KOPT-K1 (cell line): ENCODE measurements around the gene KNSTRN.

Source experiments
- H3K27ac ChIP-seq: fragments of 200-600 bp; sonication (generic); 2 replicates; pipeline ENCODE4 v1.5.1; 2016; ENCODE audit warnings: antibody characterized with exemption, mild to moderate bottlenecking, low read depth, low read length; ENCODE audit not compliant: poor library complexity, severe bottlenecking
- H3K36me3 ChIP-seq: fragments of 200-600 bp; sonication (generic); 2 replicates; pipeline ENCODE4 v1.5.1; 2017; ENCODE audit warnings: antibody characterized with exemption, mild to moderate bottlenecking, low read length, moderate library complexity; ENCODE audit not compliant: insufficient read depth
- H3K9me3 ChIP-seq: fragments of 200-600 bp; sonication (generic); 2 replicates; pipeline ENCODE4 v1.5.1; 2017; ENCODE audit warnings: antibody characterized with exemption, low read length, mild to moderate bottlenecking; ENCODE audit not compliant: insufficient read depth, poor library complexity, severe bottlenecking

KNSTRN gene

DNA sequence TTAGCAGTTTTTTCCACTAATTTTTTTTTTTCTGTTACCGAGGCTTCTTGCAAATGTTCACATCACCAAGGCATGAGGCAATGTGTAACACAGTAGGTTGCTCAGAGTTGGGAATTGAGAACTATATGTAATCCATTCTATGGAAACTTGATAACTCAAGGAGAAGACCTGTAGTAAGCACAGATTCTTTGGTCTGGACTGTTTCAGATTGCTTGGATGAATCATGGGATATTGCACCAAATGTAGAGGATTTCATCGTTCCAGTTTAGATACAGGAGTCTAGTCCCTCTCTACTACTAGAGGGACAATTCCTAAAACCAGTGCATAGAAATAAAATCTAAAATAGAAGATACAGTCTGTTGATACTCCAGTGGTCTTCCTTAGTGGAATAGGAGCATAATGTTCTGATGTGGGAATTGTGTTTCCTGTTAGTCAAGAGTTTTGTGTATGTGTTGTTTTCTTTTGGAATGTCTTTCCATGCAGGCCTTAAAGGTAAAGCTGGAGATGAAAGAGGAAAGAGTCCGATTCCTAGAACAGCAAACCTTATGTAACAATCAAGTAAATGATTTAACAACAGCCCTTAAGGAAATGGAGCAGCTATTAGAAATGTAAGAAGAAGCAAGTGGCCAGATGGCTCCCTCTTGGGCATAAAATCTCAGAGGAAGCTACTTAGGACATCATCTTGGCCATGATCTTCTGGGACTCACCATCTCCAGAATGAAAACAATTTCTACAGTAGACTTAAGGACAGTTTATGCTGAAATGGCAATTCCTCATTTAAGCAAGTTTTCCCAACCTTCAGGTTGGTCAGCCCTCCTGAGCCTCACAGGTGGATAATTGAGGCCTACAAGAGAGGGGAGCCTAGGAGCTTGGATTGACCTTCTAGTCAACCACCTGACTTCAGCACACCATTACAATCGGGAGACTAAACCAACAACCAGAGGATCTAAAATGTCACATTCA lies 10.7 kb downstream of the KNSTRN start:
- H3K36me3 ChIP-seq: peaks cover 73% of the 10 kb centered on the region
- no peak overlapping the region for H3K27ac ChIP-seq
- H3K9me3 ChIP-seq: no peaks in the 10 kb centered on the region

DNA sequence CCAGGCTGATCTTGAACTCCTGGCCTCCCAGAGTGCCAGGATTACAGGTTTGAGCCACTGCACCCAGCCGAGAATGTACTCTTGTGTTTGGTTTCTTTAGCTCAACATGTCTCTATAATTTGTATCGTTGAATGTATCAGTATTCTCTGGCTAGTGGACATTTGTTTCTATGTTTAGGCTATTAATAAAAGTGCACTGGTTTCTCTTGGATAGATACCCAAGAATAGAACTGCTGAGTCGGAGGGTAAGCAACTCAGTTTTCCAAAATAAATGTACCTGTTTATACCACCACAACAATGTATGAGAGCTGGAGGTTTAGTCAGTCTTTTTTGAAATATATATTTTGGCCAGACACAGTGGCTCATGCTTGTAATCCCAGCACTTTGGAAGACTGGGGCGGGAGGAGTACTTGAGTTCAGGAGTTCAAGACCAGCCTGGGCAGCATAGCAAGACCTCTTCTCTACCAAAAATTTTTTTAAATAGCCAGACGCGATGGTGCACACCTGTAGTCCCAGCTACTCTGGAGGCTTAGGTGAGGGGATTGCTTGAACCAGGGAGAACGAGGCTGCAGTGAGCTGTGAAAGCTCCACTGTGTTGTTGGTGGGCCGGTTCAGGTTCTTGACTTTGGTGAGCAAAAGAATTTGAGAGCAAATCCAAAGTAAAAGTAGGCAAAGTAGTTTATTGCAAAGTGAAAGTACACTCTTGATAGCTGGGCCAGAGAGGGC lies 15.3 kb downstream of the KNSTRN start:
- H3K9me3 ChIP-seq: no peaks in the 10 kb centered on the region
- H3K36me3 ChIP-seq: peaks cover 28% of the 10 kb centered on the region

DNA sequence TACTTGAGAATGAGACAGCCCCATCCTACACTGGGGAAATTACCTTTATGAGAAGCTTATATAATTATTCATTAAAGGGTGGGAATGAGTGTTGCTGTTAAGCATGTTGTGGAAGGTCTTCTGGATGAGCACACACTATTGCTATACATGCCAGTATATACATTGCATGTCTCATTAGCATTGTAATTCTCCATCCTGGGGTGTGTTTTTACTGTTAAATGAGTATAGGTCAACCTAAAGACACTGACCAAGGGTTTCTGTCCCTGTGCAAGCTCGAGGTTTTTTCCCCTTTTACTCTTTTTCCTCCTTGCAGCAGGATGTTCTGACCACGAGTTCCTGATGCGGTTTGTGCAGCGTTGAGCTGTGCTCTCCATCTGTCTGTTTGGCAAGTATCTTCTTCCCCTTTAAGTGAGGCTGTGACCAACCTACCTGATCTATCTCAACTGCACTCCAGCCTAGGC lies 15.9 kb downstream of the KNSTRN start:
- H3K27ac ChIP-seq: peak overlapping the region; percentile 42
- no peaks in the 10 kb centered on the region for H3K9me3 ChIP-seq

More for the DNA sequence above, 15.3 kb downstream of the KNSTRN start:
- peak overlapping the region; percentile 42 for H3K27ac ChIP-seq

DNA sequence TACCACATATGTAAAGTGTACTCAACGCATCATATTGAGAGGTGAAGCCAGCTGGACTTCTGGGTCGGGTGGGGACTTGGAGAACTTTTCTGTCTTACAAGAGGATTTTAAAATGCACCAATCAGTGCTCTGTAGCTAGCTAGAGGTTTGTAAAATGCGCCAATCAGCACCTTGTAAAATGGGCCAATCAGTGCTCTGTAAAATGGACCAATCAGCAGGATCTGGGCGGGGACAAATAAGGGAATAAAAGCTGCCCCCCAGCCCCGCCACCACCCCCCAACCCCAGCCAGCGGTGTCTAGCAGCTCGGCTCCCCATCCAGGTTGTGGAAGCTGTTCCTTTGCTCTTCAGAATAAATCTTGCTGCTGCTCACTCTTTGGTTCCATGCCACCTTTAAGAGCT lies 16.8 kb downstream of the KNSTRN start:
- no peaks in the 10 kb centered on the region for H3K9me3 ChIP-seq
- no peak overlapping the region for H3K27ac ChIP-seq
- peaks cover 13% of the 10 kb centered on the region for H3K36me3 ChIP-seq

More for the DNA sequence above, 15.9 kb downstream of the KNSTRN start:
- peaks cover 22% of the 10 kb centered on the region for H3K36me3 ChIP-seq

DNA sequence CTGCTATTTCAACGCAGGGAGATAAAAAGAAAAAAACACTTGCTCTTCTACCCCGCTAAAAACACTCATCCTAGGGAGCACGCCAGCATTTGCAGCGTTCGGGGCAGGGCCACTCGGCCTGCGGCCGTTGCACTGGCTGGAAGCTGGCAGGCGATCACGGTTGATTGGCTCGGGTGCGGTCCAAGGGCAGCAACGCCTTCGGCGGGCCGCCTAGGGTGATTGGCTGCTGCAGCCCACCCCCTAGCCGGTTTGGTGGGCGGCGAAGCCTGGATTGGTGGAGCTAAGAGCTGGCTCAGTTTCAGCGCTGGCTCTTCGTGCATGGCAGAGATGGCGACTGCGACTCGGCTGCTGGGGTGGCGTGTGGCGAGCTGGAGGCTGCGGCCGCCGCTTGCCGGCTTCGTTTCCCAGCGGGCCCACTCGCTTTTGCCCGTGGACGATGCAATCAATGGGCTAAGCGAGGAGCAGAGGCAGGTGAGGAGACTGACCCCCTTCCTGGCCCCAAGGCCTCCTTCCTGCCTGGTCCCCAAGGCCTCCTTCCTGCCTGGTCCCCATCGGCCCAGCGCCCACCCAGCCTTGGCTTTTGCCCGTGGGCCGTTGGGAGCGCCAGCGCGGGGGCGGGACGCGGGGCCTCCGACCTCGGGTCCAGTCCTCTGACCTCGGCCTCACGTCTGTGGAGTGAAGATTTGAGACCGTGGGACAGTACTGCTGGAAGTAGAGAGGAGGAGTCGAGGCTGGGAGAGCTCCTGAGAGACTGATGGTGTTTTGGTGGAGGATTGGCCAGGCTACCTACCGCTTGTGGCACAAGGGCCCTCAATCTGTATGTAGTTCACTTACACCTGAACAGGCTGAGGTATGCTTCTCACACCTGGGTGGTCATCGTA lies 23.2 kb downstream of the KNSTRN start, which contains the start of gene IVD:
Gene IVD, plus strand, starts transcription at position 295 of the 881 bp plus-strand sequence. Its CDS starts 33 bp downstream, at position 328.
- Histone ChIP-seq H3K36me3 (peaks cover 37% of the 10 kb centered on the region), H3K27ac (peak within 1 kb of the TSS; percentile 78), H3K9me3 (no peaks in the 10 kb centered on the region)

DNA sequence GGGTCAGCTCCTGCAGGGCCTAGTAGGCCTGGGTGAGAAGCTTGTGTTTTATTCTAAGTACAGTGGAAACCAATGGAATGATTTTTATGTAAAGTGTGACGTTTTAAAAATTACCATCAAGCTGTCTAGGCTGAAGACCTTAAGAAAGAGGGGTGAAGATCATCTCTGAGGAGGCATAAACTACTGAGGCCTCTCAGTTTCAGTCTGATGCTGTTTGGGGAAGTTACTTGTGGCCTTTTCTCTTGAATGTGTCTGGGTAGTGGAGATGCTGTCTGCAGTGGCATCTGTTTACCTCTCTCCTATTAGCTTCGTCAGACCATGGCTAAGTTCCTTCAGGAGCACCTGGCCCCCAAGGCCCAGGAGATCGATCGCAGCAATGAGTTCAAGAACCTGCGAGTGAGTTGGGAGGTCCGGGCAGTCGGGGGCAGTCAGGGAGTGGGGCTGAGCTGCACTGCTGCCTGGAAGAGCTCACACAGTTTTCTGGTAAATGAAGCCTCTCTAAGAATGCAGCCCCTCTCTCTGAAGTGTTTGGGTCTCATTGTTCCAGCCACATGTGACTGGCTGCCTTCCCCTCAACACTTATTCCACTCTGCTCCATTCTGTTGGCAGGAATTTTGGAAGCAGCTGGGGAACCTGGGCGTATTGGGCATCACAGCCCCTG lies 24.9 kb downstream of the KNSTRN start:
- Histone ChIP-seq H3K9me3 (no peaks in the 10 kb centered on the region), H3K27ac (no peak overlapping the region), H3K36me3 (peaks cover 54% of the 10 kb centered on the region)

DNA sequence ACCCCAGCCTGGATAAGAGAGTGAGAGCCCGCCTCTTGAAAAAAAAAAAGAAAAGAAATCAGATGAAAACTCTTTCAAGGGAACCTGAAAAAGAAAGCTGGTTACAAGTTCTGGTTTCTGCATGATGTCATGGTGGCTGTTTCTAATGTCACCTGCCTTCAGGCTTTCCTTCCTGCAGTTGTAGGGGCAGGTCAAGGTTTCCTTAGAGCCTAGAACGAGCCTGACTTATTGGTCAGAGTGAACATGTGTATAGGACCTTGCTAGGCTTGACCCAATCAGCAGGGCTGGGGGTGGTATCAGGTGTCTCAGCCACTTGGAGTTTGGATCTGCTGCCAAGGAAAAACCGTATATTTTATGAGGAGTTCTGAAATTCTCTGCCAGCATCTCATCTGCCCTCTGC lies 26.8 kb downstream of the KNSTRN start:
- H3K27ac ChIP-seq: no peak overlapping the region
- H3K9me3 ChIP-seq: no peaks in the 10 kb centered on the region
- H3K36me3 ChIP-seq: peaks cover 73% of the 10 kb centered on the region

DNA sequence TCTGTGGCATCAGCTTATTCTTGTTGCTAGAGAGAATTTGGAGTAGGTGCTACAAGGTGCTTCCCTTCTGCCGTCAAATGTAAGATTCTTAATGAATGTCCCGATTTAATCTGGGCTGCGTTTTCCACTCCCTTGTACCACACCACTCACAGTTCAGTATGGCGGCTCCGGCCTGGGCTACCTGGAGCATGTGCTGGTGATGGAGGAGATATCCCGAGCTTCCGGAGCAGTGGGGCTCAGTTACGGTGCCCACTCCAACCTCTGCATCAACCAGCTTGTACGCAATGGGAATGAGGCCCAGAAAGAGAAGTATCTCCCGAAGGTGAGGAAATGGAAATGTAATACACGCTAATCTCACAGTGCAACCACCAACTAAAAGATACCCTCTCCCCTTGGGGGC lies 28.0 kb downstream of the KNSTRN start:
- Histone ChIP-seq H3K36me3 (peaks cover 84% of the 10 kb centered on the region), H3K9me3 (no peaks in the 10 kb centered on the region), H3K27ac (no peak overlapping the region)

DNA sequence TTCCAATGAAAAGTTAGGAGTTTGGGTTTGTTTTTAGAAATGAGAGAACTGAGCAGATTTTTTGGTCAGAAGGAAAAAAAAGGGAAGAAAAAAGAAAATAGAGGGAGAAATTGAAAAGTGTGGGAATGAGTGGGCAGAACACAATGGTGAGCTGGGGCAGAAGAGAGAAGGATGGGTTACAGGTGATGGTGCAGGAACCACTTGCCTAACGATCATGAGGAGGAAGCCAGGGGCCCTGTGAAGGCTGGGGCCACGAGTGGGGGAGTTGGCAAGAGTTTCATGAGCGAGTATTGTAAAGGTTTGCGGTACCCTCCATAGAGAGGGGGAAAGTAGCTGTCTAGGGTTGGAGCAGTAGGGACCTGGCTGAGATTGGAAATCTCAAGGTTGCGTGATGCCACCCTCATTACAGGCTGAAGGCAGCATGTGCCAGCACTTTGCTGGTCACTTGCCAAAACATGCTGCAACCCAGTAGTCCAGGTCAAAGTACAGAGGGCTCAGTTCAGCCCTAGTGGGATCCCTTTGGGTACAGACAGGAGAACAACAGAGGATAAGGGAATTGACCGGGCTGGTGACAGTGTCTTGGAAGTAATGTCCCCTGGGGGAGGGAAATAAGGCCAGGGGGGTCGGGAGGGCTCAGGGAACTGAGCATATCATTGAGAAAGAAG lies 29.7 kb downstream of the KNSTRN start:
- no peak overlapping the region for H3K27ac ChIP-seq

DNA sequence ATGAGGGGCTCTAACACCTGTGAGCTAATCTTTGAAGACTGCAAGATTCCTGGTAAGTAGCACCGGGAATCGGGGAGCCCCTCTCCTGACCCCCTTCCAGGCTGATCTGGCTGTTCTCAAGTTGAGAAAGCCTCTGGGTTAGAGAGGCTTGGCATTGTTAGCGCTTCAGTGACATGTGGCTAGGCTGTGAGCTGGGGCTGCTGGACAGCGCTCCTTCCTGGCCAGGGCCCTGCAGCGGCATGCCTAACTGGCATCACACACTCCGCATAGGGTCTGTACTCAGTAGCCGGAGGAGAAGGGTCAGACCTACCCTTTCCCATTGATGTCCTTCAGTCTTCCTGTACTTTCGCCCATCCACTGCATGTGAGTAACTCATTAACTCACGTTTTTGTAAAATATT lies 30.5 kb downstream of the KNSTRN start:
- Histone ChIP-seq H3K36me3 (peaks cover 97% of the 10 kb centered on the region), H3K9me3 (no peaks in the 10 kb centered on the region), H3K27ac (no peak overlapping the region)

More for the DNA sequence above, 29.7 kb downstream of the KNSTRN start:
- Histone ChIP-seq H3K36me3 (peaks cover 99% of the 10 kb centered on the region), H3K9me3 (no peaks in the 10 kb centered on the region)

DNA sequence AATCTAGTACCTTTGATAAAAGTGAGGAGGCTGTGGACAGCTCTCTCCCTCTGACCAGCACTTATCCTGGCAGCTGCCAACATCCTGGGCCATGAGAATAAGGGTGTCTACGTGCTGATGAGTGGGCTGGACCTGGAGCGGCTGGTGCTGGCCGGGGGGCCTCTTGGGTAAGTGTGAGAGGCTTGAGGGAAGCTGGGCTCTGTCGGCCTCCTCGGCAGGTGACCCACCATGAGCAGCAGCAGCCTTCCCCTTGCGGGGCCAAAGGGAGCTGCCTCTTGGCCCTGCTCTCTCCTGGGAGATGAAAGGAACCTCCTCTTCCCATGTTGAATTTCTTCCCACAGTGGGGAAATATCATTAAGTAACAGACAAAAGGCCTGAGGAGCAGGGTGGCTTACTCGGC lies 32.3 kb downstream of the KNSTRN start:
- H3K36me3 ChIP-seq: peaks cover 88% of the 10 kb centered on the region

DNA sequence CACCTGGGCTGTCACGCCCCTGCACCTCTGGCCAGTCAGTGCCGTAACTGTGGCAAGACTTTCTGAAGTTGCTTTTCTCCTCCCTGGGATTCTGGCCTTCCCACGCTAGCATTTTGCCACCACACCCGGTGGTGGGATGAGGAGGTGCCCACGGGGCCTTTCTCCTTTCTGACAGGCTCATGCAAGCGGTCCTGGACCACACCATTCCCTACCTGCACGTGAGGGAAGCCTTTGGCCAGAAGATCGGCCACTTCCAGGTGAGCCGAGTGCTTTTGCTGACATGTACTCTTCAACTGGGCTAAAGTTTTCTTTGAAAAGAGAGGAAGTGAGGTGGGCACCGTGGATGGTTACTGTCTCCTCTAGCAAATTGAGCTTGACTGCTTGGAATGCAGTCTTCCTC lies 32.7 kb downstream of the KNSTRN start:
- Histone ChIP-seq H3K36me3 (peaks cover 84% of the 10 kb centered on the region), H3K27ac (no peak overlapping the region), H3K9me3 (no peaks in the 10 kb centered on the region)

More for the DNA sequence above, 32.3 kb downstream of the KNSTRN start:
- H3K27ac ChIP-seq: no peak overlapping the region
- H3K9me3 ChIP-seq: no peaks in the 10 kb centered on the region

DNA sequence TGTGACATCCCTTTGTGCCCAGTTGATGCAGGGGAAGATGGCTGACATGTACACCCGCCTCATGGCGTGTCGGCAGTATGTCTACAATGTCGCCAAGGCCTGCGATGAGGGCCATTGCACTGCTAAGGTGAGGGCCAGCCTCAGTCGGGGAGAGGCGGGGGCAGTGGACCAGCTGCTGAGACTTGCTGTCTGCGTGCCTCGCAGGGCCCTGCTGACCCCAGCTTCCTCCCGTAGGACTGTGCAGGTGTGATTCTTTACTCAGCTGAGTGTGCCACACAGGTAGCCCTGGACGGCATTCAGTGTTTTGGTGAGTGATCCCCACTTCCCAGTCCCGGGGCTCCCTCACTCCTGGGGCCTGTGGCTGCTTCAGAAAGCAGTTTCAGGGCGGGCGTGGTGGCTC lies 33.5 kb downstream of the KNSTRN start:
- Histone ChIP-seq H3K27ac (no peak overlapping the region), H3K9me3 (no peaks in the 10 kb centered on the region), H3K36me3 (peaks cover 75% of the 10 kb centered on the region)

DNA sequence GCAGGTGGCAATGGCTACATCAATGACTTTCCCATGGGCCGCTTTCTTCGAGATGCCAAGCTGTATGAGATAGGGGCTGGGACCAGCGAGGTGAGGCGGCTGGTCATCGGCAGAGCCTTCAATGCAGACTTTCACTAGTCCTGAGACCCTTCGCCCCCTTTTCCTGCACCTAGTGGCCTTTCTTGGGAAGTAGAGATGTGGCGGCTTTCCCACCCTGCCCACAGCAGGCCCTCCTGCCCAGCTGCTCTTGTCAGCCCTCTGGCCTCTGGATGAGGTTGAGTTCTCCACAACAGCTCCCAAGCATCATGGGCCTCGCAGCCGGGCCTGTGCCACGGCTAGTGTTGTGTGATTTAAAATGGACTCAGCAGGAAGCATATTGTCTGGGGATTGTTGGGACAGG lies 35.6 kb downstream of the KNSTRN start:
- Histone ChIP-seq H3K9me3 (no peaks in the 10 kb centered on the region), H3K36me3 (peaks cover 55% of the 10 kb centered on the region), H3K27ac (no peak overlapping the region)
